Measurements from ENCODE around the gene LHFPL3.

- TF ChIP-seq FOXM1 (IDR thresholded peaks at IDR 0.05; ENCODE audit: borderline replicate concordance) = no peak
- no peak for TF ChIP-seq TARDBP (IDR thresholded peaks at IDR 0.05)
- no peak for TF ChIP-seq ARNT (IDR thresholded peaks at IDR 0.05)
- no peak for TF ChIP-seq ELF4 (IDR thresholded peaks at IDR 0.05)
- TF ChIP-seq SP1 (IDR thresholded peaks at IDR 0.05) = no peak
- no peak for TF ChIP-seq FOXA1 (IDR thresholded peaks at IDR 0.05)
- no peak for TF ChIP-seq FOXK2 (IDR thresholded peaks at IDR 0.05)
- no peak for TF ChIP-seq SUZ12 (IDR thresholded peaks at IDR 0.05)
- no peak for TF ChIP-seq HDGF (IDR thresholded peaks at IDR 0.05; ENCODE audit: borderline replicate concordance)
Measured at GRCh38 chr7:104694710-104695109, 366.3 kb downstream of the LHFPL3 start.

Measured in HEK293T (cell line).